Stimulated activated CD4-positive, alpha-beta T cell treated with anti-CD3 and anti-CD28 coated beads, Interleukin-1b, Interleukin-23, amount 100 ng/mL, for 1 hour (primary cell): Measurements from ENCODE around the gene CYP2A7.
"Not testable (repeated sequence)": the region's sequence is repeated elsewhere in the genome, so short reads cannot be mapped to it uniquely, and the experiment has no call there.

Experiments
- DNase-seq, 2 donors: peaks; one replicate each; pipeline ENCODE4 v3.0.0-alpha.2; 2020; ENCODE audit warnings: low read depth in 2 of 2

CYP2A7 gene

GRCh38 chr19:40842012-40842411 lies 40.0 kb downstream of the CYP2A7 start:
- DNase-seq: not testable (repeated sequence)

GRCh38 chr19:40838477-40838876 lies 43.6 kb downstream of the CYP2A7 start:
- not testable (repeated sequence) for DNase-seq

GRCh38 chr19:40836754-40837429 lies 45.1 kb downstream of the CYP2A7 start:
- no peak for DNase-seq

- not testable (repeated sequence) for DNase-seq
Observed at GRCh38 chr19:40833728-40834533, 48.1 kb downstream of the CYP2A7 start.

- not testable (repeated sequence) for DNase-seq
Observed at GRCh38 chr19:40832431-40832790, 49.6 kb downstream of the CYP2A7 start.

- no peak for DNase-seq
Observed at GRCh38 chr19:40831502-40832430, 50.3 kb downstream of the CYP2A7 start.

- not testable (repeated sequence) for DNase-seq
Observed at GRCh38 chr19:40830741-40831140, 51.3 kb downstream of the CYP2A7 start.

- no peak for DNase-seq
Observed at GRCh38 chr19:40829205-40829604, 52.8 kb downstream of the CYP2A7 start.

- no peak for DNase-seq
Observed at GRCh38 chr19:40827386-40828247, 54.4 kb downstream of the CYP2A7 start.

GRCh38 chr19:40826699-40827385 lies 55.2 kb downstream of the CYP2A7 start:
- DNase-seq: not testable (repeated sequence)

GRCh38 chr19:40826312-40826698 lies 55.7 kb downstream of the CYP2A7 start:
- DNase-seq: not testable (repeated sequence)

GRCh38 chr19:40825460-40826095 lies 56.5 kb downstream of the CYP2A7 start:
- not testable (repeated sequence) for DNase-seq
